ENCODE results near the gene PCGF2. TPM values are rescaled to one million over a fixed set of nuclear protein-coding genes. Genes with fewer than 3 reads are reported as not detected.

The PCGF2 gene
- total and polyA plus RNA-seq, 7 experiments from 2014 or later, result 0.09 to 2.7 (median 0.34) TPM; not detected in 4

DNA sequence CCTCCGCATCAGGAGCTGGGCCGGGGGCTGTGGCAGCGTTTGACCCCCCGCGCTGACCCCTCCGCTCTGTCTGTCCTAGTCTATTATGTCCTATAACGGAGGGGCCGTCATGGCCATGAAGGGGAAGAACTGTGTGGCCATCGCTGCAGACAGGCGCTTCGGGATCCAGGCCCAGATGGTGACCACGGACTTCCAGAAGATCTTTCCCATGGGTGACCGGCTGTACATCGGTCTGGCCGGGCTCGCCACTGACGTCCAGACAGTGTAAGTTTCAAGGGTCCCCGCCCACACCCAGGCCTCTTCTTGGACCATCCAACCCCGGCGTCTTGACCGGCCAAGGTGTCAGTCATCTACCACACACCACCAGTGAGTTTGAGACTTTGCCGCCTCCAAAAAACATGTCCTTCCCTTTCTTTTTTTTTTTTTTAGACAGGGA, 5.0 kb upstream of the PCGF2 start:
- peaks cover 8 to 28% (median 20%) of the 10 kb centered on the region in 5 donors for H3K27me3 Mint-ChIP-seq
- H3K9me3 ChIP-seq (ENCODE audit: control insufficient read depth in 2 of 3, low read length in 3 of 3), result no peaks in the 10 kb centered on the region
- peaks cover 37 to 56% (median 43%) of the 10 kb centered on the region in 7 donors for H3K4me1 Mint-ChIP-seq
- DNase-seq, result no peak
- intact Hi-C loops (cut with micrococcal nuclease), result loop anchor here (2.0 to 10.0 kb wide), 3 partner anchors 194 to 482 kb away; no protein-coding TSS in a partner anchor
- peak overlapping the region; percentile 95 for H3K4me3 ChIP-seq (ENCODE audit: low read length)
- ChIA-PET POLR2A (interaction anchor here (0.6 to 2.0 kb wide), 5 partner anchors 25 to 447 kb away, joined by 4 to 6 read pairs (median 4); partner anchors contain the start of genes RPL19 and RPL23), CTCF (no interaction called here)
- peaks cover 0 to 28% (median 12%) of the 10 kb centered on the region in 3 experiments for H3K36me3 ChIP-seq (ENCODE audit: control insufficient read depth in 2 of 3, insufficient read depth in 3 of 3, low read length in 3 of 3)
- no peak for ATAC-seq
- peaks cover 0 to 12% (median 0%) of the 10 kb centered on the region in 11 donors for H3K9me3 Mint-ChIP-seq
- H3K36me3 Mint-ChIP-seq, result peaks cover 4 to 17% (median 13%) of the 10 kb centered on the region in 5 donors
- peak overlapping the region; percentile 89 to 100 (median 98) for H3K4me3 Mint-ChIP-seq
- peak overlapping the region; percentile 56 to 99 (median 96) for H3K27ac Mint-ChIP-seq
- H3K27ac ChIP-seq (ENCODE audit: low read depth, low read length), result peak overlapping the region; percentile 83
- peaks cover 6 to 9% of the 10 kb centered on the region in 2 donors for H3K27me3 ChIP-seq (ENCODE audit: control insufficient read depth in 2 of 2, insufficient read depth in 2 of 2, low read length in 2 of 2)
- peaks cover 31 to 43% of the 10 kb centered on the region in 2 donors for H3K4me1 ChIP-seq (ENCODE audit: control insufficient read depth in 2 of 2, insufficient read depth in 2 of 2, low read length in 2 of 2)

DNA sequence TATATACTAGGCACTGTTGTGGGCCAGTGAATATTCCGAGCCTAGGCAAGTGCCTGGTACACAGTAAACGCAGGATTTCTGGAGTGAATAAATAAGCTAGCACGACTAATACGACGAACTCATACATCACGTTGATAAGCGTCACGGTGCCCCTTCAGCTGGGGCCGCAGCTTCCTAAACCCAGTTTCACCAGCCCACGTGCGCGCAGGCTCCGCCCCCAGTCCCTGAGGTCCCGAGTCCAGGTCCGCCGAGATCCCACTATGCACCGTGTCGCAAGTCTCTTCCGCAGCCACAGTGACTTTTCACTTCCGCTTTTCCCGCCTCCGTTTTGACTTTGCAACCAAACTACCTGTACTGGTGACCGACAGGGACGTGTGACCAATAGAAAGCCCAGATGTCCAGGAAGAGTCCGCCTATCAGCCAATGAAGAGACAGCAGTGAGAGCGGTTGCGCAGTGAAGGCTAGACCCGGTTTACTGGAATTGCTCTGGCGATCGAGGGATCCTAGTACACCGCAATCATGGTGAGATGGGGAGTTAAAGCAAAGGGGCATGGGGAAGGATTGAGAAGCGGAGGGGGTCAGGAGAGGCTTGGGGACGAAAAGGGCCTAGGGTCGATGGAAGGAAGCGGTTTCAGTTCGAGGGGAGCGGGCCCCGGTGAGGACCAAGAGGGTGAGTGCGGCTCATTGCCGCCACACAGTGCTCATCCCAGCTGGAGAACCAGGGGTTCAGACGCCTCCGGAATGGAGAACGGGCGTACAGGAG, 4.4 kb upstream of the PCGF2 start, which contains the start of gene PSMB3:
PSMB3 (plus strand) TSS at position 434 of the 763 bp plus-strand sequence; CDS start at position 520, 86 bp downstream.
- CTCF ChIA-PET, result interaction anchor here (1.0 to 1.4 kb wide), 3 partner anchors 77 to 165 kb away, joined by 3 to 6 read pairs (median 4); partner anchors contain the start of gene LASP1
- Mint-ChIP-seq H3K4me3 (peak within 1 kb of the TSS; percentile 89 to 100 (median 98)), H3K36me3 (peaks cover 4 to 17% (median 13%) of the 10 kb centered on the region in 5 donors), H3K27ac (peak within 1 kb of the TSS; percentile 91 to 99 (median 97)), H3K4me1 (peaks cover 37 to 56% (median 44%) of the 10 kb centered on the region in 7 donors), H3K9me3 (peaks cover 0 to 12% (median 0%) of the 10 kb centered on the region in 11 donors), H3K27me3 (peaks cover 12 to 32% (median 20%) of the 10 kb centered on the region in 5 donors)
- peak within 1 kb of the TSS; percentile 83 for H3K27ac ChIP-seq (ENCODE audit: low read depth, low read length)
- H3K4me1 ChIP-seq (ENCODE audit: control insufficient read depth in 2 of 2, insufficient read depth in 2 of 2, low read length in 2 of 2), result peaks cover 31 to 46% of the 10 kb centered on the region in 2 donors
- DNase-seq, result peak; percentile 76 to 98 (median 96)
- no peaks in the 10 kb centered on the region for H3K9me3 ChIP-seq (ENCODE audit: control insufficient read depth in 2 of 3, low read length in 3 of 3)
- peak; percentile 90 for ATAC-seq
- H3K36me3 ChIP-seq (ENCODE audit: control insufficient read depth in 2 of 3, insufficient read depth in 3 of 3, low read length in 3 of 3), result peaks cover 0 to 23% (median 12%) of the 10 kb centered on the region in 3 experiments
- peaks cover 6 to 9% of the 10 kb centered on the region in 2 donors for H3K27me3 ChIP-seq (ENCODE audit: control insufficient read depth in 2 of 2, insufficient read depth in 2 of 2, low read length in 2 of 2)
- intact Hi-C loops (cut with micrococcal nuclease), result loop anchor here (1.0 to 10.0 kb wide), 14 partner anchors 18 to 482 kb away; partner anchors contain the start of genes CISD3 (in 2 of the 2), CWC25 (in 2 of the 2), PIP4K2B (in 2 of the 2) and RPL23 (in 2 of the 2)
- POLR2A ChIA-PET, result interaction anchor here (0.6 to 2.0 kb wide), 21 partner anchors 9 to 1570 kb away, joined by 3 to 21 read pairs (median 5); partner anchors contain the start of genes CISD3, CWC25, LASP1 and MLLT6
- H3K4me3 ChIP-seq (ENCODE audit: low read length), result peak within 1 kb of the TSS; percentile 95

DNA sequence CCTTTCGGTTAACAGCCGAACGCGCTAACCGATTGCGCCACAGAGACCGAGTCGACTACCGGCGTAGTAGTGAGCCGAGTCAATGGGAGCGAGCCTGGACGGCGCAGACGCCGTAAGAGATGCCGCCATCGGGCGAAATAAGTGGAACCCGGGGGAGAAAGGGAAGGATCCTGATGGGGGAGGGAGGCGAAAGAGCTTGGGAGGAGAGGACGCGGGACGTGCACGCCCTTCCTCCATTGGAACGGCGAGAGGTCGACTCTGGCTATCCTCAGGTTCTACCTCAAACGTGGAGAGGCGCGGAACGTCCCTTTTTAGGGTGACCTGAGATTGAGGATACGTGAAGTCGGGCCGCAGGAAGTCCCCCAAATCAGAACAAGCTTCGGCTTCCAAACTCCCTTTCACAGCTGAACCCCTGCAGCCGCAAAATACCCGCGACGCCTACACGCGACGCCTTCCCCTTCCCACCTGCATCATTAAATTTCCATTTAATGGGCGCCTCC, 3.7 kb upstream of the PCGF2 start:
- Histone ChIP-seq H3K4me3 (ENCODE audit: low read length) (peak overlapping the region; percentile 95), H3K36me3 (ENCODE audit: control insufficient read depth in 2 of 3, insufficient read depth in 3 of 3, low read length in 3 of 3) (peaks cover 0 to 23% (median 12%) of the 10 kb centered on the region in 3 experiments), H3K27me3 (ENCODE audit: control insufficient read depth in 2 of 2, insufficient read depth in 2 of 2, low read length in 2 of 2) (peaks cover 8 to 9% of the 10 kb centered on the region in 2 donors), H3K4me1 (ENCODE audit: control insufficient read depth in 2 of 2, insufficient read depth in 2 of 2, low read length in 2 of 2) (peaks cover 31 to 53% of the 10 kb centered on the region in 2 donors), H3K27ac (ENCODE audit: low read depth, low read length) (peak overlapping the region; percentile 83), H3K9me3 (ENCODE audit: control insufficient read depth in 2 of 3, low read length in 3 of 3) (no peaks in the 10 kb centered on the region)
- Mint-ChIP-seq H3K27ac (peak overlapping the region; percentile 91 to 99 (median 97)), H3K4me1 (peaks cover 37 to 58% (median 46%) of the 10 kb centered on the region in 7 donors), H3K36me3 (peaks cover 4 to 17% (median 13%) of the 10 kb centered on the region in 5 donors), H3K27me3 (peaks cover 13 to 33% (median 21%) of the 10 kb centered on the region in 5 donors), H3K9me3 (peaks cover 0 to 12% (median 0%) of the 10 kb centered on the region in 11 donors), H3K4me3 (peak overlapping the region; percentile 89 to 100 (median 98))
- DNase-seq, result peak; percentile 78 to 93 (median 89)
- intact Hi-C loops (cut with micrococcal nuclease), result loop anchor here (1.0 to 10.0 kb wide), 15 partner anchors 18 to 483 kb away; partner anchors contain the start of genes CISD3 (in 2 of the 2), CWC25 (in 2 of the 2), PIP4K2B (in 2 of the 2) and RPL23 (in 2 of the 2)
- POLR2A ChIA-PET, result interaction anchor here (0.6 to 2.0 kb wide), 19 partner anchors 9 to 1571 kb away, joined by 3 to 21 read pairs (median 5); partner anchors contain the start of genes CISD3, CWC25, LASP1 and MLLT6
- ATAC-seq, result peak; percentile 52
- CTCF ChIA-PET, result interaction anchor here (1.0 to 1.4 kb wide), 3 partner anchors 76 to 164 kb away, joined by 3 to 6 read pairs (median 4); partner anchors contain the start of gene LASP1

DNA sequence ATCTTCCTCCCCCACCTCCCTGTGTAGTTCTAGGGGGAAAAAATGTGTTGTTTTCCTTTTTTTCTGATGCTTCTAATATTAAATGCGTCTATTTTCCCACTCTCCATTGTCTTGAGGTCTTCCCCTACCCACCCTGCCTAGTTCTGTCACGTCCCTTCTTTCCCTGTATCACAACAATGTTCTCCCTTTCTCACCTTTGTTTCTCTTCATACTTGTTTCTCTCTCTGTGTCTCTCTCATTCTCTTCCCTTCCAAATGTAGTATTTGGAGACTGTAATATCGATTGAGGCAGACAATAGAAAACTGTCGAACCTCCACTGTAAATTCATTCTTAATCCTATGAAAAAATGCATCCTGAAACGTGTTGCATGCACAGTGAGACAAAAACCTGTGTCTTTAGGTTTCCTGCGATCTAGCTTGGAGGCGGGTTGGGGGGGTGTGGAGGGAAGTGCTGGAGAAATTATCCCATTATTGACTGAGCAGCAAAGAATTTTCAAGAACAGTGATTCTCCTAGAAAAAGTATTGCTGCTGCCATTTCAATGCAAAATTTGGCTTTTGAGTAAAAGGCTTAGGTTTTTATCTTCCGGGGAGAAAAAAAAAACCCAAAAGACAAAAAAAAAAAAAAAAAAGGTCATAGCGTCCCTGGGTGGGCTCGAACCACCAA, 3.1 kb upstream of the PCGF2 start:
- peak overlapping the region; percentile 91 to 99 (median 97) for H3K27ac Mint-ChIP-seq

DNA sequence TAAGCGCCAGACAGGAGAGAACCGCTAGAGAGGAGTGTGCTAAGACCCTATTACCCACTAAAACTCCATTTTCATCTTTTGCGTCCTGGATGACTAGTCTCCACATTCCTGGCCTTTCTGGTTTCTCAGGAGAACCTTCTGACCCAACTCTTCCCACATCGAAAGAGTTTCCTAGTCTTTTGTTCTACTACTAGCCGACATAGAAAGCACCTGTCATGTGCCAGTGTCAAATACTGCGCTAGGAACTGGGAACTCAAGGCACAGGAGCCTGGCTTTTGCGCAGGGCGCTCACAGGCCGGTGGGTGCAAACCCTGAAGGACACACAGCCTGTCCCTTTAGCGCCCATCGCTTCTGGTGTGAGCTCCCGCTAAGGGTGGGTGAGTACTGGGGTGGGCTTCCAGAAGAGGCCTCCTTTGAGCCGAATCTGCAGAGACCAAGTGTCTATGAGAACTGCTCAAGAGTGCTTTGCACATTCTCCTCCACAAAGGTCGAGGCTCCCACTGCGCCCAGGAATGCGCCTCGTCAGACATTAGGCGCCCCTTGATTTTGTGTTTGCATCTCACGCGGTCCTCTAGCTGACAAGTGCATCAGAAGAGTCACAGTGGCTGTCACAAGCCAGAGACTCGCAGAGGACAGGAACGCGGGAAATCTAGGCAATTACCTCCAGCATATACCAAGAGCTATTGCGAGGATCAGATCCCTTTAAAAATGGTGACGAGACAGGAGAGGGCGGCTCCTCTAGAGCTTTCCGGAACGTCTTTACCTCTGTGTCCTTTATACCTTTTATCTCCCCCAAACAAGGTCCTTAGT, 2.4 kb upstream of the PCGF2 start:
- ATAC-seq (no peak), DNase-seq (no peak)
- Histone ChIP-seq H3K4me1 (ENCODE audit: control insufficient read depth in 2 of 2, insufficient read depth in 2 of 2, low read length in 2 of 2) (peaks cover 31 to 55% of the 10 kb centered on the region in 2 donors), H3K36me3 (ENCODE audit: control insufficient read depth in 2 of 3, insufficient read depth in 3 of 3, low read length in 3 of 3) (peaks cover 0 to 11% (median 4%) of the 10 kb centered on the region in 3 experiments), H3K4me3 (ENCODE audit: low read length) (peak overlapping the region; percentile 95), H3K9me3 (ENCODE audit: control insufficient read depth in 2 of 3, low read length in 3 of 3) (no peaks in the 10 kb centered on the region), H3K27ac (ENCODE audit: low read depth, low read length) (no peak overlapping the region), H3K27me3 (ENCODE audit: control insufficient read depth in 2 of 2, insufficient read depth in 2 of 2, low read length in 2 of 2) (peaks cover 9 to 16% of the 10 kb centered on the region in 2 donors)
- H3K27ac Mint-ChIP-seq, result peak overlapping the region in 7 of 9 donors; percentile 8 to 99 (median 97)
- ChIA-PET CTCF (interaction anchor here (0.8 kb wide), 1 partner anchor 22 kb away, joined by 4 read pairs; no protein-coding TSS in a partner anchor), POLR2A (interaction anchor here (1.0 to 1.1 kb wide), 2 partner anchors 46 to 488 kb away, joined by 3 to 4 read pairs; partner anchors contain the start of gene MLLT6)
- intact Hi-C loops (cut with micrococcal nuclease), result loop anchor here in 1 of 2 donors (1.0 to 10.0 kb wide), 3 partner anchors 45 to 484 kb away; partner anchors contain the start of gene MLLT6
- H3K9me3 Mint-ChIP-seq, result peaks cover 0 to 12% (median 0%) of the 10 kb centered on the region in 11 donors
- peak overlapping the region; percentile 89 to 100 (median 98) for H3K4me3 Mint-ChIP-seq
- peaks cover 34 to 63% (median 52%) of the 10 kb centered on the region in 7 donors for H3K4me1 Mint-ChIP-seq
- H3K36me3 Mint-ChIP-seq, result peaks cover 3 to 13% (median 7%) of the 10 kb centered on the region in 5 donors
- peaks cover 25 to 43% (median 32%) of the 10 kb centered on the region in 5 donors for H3K27me3 Mint-ChIP-seq

More for the DNA sequence above, 3.1 kb upstream of the PCGF2 start:
- POLR2A ChIA-PET, result interaction anchor here (0.9 to 2.0 kb wide), 15 partner anchors 13 to 1571 kb away, joined by 3 to 21 read pairs (median 6); partner anchors contain the start of genes CISD3, LASP1, MLLT6 and RPL19
- CTCF ChIA-PET, result interaction anchor here (0.8 to 1.4 kb wide), 3 partner anchors 23 to 164 kb away, joined by 3 to 6 read pairs (median 4); partner anchors contain the start of gene LASP1
- DNase-seq (no peak), ATAC-seq (no peak)
- Histone ChIP-seq H3K36me3 (ENCODE audit: control insufficient read depth in 2 of 3, insufficient read depth in 3 of 3, low read length in 3 of 3) (peaks cover 0 to 18% (median 10%) of the 10 kb centered on the region in 3 experiments), H3K27me3 (ENCODE audit: control insufficient read depth in 2 of 2, insufficient read depth in 2 of 2, low read length in 2 of 2) (peaks cover 9 to 14% of the 10 kb centered on the region in 2 donors), H3K9me3 (ENCODE audit: control insufficient read depth in 2 of 3, low read length in 3 of 3) (no peaks in the 10 kb centered on the region), H3K27ac (ENCODE audit: low read depth, low read length) (peak overlapping the region; percentile 83), H3K4me1 (ENCODE audit: control insufficient read depth in 2 of 2, insufficient read depth in 2 of 2, low read length in 2 of 2) (peaks cover 31 to 55% of the 10 kb centered on the region in 2 donors), H3K4me3 (ENCODE audit: low read length) (peak overlapping the region; percentile 95)
- Mint-ChIP-seq H3K9me3 (peaks cover 0 to 12% (median 0%) of the 10 kb centered on the region in 11 donors), H3K4me3 (peak overlapping the region; percentile 89 to 100 (median 98)), H3K36me3 (peaks cover 4 to 17% (median 11%) of the 10 kb centered on the region in 5 donors), H3K4me1 (peaks cover 38 to 64% (median 49%) of the 10 kb centered on the region in 7 donors), H3K27me3 (peaks cover 19 to 39% (median 27%) of the 10 kb centered on the region in 5 donors)
- intact Hi-C loops (cut with micrococcal nuclease), result loop anchor here in 1 of 2 donors (1.0 to 10.0 kb wide), 3 partner anchors 46 to 484 kb away; partner anchors contain the start of gene MLLT6
